VCaP (cell line): Measurements from ENCODE around the gene LCN12.

Experiments used
- H3K27ac ChIP-seq: fragments of 450-650 bp; 2 replicates; pipeline ENCODE4 v1.5.1; 2017
- TF ChIP-seq, protein P1 (sequence below): fragments of 450-650 bp; conservative IDR thresholded peaks from 2 replicates; pipeline ENCODE4 v1.5.1; 2017; ENCODE audit warnings: mild to moderate bottlenecking, moderate library complexity

Gene LCN12

DNA sequence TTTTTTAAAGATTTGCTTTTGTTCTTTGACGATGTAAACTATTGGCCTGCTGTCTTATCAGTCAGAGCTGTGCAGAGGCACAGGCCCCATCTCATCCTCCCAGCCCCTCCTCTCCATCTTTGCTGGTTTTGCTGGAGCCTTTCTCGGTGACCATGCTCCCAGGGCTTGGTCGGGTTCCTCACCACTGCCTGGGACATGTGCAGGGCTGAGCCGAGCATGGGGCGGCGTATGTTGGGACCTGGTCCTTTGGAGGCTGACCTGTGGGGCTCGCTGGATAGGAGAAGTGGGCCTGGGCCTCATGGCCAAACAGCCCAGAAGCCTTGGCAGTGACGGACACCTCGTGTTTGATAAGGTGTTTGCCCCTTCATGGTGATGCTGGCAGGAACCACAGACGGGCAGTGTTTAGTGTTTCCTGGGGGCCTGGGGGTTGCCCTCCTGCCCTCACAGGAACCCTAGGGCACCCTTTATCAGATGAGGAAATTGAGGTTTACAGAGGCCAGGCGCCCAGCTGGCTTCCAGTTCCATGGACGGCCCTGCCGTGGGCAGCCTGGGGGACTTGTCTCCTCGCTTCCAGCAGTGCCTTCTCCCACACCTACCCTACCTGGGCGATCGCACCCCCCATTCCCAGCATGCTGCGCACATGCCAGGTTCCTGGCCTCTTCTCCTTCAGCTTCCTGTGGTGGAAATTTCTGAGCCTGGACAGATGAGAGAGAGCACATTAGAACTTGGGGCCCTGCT, 38.2 kb upstream of the LCN12 start:
- TF ChIP-seq, protein P1, sequence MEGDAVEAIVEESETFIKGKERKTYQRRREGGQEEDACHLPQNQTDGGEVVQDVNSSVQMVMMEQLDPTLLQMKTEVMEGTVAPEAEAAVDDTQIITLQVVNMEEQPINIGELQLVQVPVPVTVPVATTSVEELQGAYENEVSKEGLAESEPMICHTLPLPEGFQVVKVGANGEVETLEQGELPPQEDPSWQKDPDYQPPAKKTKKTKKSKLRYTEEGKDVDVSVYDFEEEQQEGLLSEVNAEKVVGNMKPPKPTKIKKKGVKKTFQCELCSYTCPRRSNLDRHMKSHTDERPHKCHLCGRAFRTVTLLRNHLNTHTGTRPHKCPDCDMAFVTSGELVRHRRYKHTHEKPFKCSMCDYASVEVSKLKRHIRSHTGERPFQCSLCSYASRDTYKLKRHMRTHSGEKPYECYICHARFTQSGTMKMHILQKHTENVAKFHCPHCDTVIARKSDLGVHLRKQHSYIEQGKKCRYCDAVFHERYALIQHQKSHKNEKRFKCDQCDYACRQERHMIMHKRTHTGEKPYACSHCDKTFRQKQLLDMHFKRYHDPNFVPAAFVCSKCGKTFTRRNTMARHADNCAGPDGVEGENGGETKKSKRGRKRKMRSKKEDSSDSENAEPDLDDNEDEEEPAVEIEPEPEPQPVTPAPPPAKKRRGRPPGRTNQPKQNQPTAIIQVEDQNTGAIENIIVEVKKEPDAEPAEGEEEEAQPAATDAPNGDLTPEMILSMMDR, result no peak
- no peak overlapping the region for H3K27ac ChIP-seq

DNA sequence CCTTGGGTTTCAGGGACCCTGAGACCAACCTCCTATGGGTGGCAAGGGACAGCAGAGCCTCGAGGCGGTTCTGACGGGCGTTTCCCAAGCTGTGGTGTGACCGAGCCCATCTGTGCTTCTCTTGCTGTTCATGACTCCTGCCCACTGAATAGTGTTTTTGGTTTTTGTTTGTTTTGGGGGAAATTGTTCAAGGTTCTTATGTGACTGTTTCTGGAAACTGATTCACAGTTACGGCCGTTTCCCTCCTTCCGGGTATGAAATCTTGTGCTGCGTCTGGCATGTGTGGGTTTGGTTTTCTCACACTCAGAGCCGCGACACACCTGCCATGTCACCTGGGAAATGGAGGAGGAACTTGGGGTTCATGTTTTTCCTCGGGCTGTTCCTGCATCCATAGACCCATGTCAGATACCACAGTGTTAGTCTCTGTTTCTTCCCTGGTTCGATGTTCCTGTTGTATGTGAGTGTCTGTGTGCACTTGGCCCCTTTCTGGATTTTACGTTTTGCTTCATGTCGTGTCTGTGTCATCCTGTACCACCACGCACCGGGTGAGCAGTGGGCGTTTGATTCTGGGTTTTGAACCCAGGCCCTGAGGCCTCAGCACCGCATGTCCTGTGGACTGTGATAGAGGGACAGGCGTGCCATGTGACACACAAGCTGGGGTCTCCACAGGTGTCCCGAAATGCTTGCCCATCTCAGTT, 36.3 kb upstream of the LCN12 start:
- H3K27ac ChIP-seq, result no peak overlapping the region
- TF ChIP-seq, protein P1, result no peak

DNA sequence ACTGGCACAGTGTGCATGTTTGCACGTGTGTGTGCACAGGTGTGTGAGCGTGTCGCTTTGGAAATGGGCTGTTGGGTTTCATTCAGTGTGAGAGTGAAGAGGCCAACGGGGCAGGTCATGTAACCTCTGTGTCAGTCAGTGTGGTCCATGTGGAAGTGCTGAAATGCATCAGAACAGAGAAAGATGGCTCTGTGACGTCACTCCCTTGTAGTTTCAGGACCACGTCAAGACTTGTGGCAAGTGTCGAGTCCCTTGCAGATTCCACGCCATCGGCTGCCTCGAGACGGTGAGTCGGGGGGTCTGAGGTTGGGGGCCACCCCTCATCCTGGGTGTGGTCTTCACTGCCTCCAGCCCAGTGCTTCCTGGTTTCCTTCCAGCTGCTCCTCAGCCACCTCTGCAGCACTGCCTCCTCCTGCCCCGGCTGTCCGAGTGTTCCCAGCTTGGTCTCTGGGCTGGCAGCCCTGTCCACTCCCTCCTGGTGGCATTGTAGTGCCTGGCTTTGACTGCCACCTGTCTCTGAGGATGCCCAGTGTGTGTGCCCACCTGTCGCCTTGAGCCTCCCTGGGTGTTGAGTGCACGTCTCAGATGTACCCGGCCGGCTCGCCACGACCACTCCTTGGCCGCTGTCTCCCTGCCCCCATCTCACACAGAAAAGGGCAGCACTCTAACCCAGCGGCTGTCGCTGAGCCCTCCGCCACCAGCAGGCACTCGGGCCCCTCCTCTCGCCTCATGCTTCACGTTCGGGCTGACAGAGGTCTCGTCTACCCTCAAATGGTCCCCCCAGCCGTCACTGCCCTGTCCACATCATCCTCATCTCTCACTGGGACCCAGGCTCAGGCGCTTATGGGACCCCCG, 35.5 kb upstream of the LCN12 start:
- H3K27ac ChIP-seq, result no peak overlapping the region
- TF ChIP-seq, protein P1, result no peak

DNA sequence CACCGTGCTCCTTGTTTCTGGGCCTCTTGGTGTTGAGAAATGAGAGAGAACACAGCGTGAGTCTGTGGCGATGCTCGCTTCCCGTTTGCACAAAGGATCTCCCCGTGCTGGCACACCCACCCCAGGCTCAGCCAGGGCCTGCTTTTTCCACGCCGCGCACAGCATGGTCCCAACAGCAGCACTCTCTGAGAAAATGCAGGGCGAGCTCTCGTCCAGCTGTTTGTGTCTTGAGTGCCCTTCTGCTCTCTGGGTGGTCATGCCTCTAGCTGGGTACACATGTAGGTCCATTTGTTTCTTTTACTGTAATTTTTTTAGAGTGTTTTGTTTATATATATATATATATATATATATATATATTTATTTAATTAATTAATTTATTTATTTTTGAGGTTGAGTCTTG, 34.2 kb upstream of the LCN12 start:
- TF ChIP-seq, protein P1, result no peak
- no peak overlapping the region for H3K27ac ChIP-seq

DNA sequence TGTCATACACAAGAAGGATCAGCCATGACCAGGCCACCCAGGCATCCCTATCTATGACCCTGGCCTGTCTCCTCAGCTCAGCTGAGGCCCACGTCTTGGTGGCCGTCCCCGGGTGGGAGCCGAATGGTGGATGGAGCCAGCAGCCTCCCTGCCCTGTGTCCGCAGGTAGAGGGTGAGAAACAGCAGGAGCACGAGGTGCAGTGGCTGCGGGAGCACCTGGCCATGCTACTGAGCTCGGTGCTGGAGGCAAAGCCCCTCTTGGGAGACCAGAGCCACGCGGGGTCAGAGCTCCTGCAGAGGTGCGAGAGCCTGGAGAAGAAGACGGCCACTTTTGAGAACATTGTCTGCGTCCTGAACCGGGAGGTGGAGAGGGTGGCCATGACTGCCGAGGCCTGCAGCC, 32.0 kb upstream of the LCN12 start:
- TF ChIP-seq, protein P1, result no peak
- H3K27ac ChIP-seq, result no peak overlapping the region

DNA sequence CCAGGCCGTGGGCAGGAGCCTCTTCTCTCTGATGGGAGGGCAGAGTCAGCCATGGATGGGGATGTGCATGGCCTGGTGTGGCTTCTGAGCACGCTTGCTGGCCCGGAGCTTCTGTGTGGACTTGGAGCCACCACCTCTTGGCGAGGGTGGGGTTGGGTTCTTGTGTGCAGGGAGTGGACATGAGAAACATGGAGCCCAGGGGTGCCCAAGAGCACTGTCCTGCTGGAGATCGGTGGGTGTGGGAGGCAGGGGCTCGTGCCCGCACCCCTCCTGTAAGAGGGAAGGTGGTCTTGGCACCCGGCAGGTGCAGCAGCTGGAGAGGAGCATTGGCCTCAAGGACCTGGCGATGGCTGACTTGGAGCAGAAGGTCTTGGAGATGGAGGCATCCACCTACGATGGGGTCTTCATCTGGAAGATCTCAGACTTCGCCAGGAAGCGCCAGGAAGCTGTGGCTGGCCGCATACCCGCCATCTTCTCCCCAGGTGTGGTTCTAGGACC, 31.3 kb upstream of the LCN12 start:
- H3K27ac ChIP-seq, result no peak overlapping the region
- TF ChIP-seq, protein P1, result no peak

DNA sequence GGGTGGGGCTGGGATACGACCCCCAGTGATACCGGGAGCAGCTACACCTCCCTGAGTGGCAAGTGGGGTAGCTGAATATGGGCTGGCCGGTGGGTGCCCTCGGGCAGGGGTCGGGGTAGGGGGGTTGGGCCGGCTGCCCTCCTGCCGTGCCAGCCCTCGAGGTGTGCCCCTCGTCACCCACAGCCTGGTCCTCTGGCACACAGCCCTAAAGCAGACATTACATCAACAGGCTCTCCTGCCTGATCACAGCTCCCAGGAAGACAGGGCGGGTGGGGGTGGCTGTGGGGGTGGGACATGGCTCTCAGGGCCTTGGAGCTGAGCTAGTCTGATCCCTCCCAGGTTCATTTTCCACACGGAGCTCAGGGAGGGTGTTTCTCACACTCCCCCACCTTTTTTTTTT, 30.8 kb upstream of the LCN12 start:
- TF ChIP-seq, protein P1, result no peak
- no peak overlapping the region for H3K27ac ChIP-seq
